Measurements from ENCODE around the gene SERTAD1.

Gene SERTAD1

GRCh38 chr19:40444825-40445312 is 19.1 kb upstream of the SERTAD1 start:
- no peaks in the 10 kb centered on the region for H3K27me3 ChIP-seq (ENCODE audit: control insufficient read depth, low read length)
- H3K79me2 ChIP-seq (ENCODE audit: control insufficient read depth, low read length), result peaks cover 35% of the 10 kb centered on the region
- peak; percentile 61 for TF ChIP-seq CTCF (IDR thresholded peaks at IDR 0.05; ENCODE audit: low read depth, low read length, poor library complexity, severe bottlenecking)
- TF ChIP-seq EZH2phosphoT487 (IDR thresholded peaks at IDR 0.05; ENCODE audit: borderline replicate concordance, low read length), result no peak
- H3K9me2 ChIP-seq (replicated peaks; ENCODE audit: control insufficient read depth, low read length), result no peaks in the 10 kb centered on the region
- H3K4me1 ChIP-seq (ENCODE audit: control insufficient read depth, low read length), result peaks cover 18% of the 10 kb centered on the region
- peaks cover 31% of the 10 kb centered on the region for H3K36me3 ChIP-seq (ENCODE audit: control insufficient read depth, low read length)
- no peaks in the 10 kb centered on the region for H3K9me3 ChIP-seq (ENCODE audit: control insufficient read depth, insufficient read depth, low read length)
- peaks cover 5% of the 10 kb centered on the region for H3F3A ChIP-seq (ENCODE audit: control insufficient read depth, insufficient read depth)
- H3K27ac ChIP-seq (ENCODE audit: low read depth, low read length), result no peak overlapping the region
- H4K20me1 ChIP-seq (ENCODE audit: control insufficient read depth, insufficient read depth, low read depth, low read length), result no peaks in the 10 kb centered on the region
- H3K4me2 ChIP-seq (ENCODE audit: low read length), result peak overlapping the region; percentile 91
- peak overlapping the region; percentile 97 for H3K4me3 ChIP-seq (ENCODE audit: low read length)

- Histone ChIP-seq H3F3A (ENCODE audit: control insufficient read depth, insufficient read depth) (peaks cover 5% of the 10 kb centered on the region), H3K4me1 (ENCODE audit: control insufficient read depth, low read length) (peaks cover 18% of the 10 kb centered on the region), H3K9me2 (replicated peaks; ENCODE audit: control insufficient read depth, low read length) (no peaks in the 10 kb centered on the region), H3K9me3 (ENCODE audit: control insufficient read depth, insufficient read depth, low read length) (no peaks in the 10 kb centered on the region), H3K27ac (ENCODE audit: low read depth, low read length) (peak within 1 kb of the TSS; percentile 89), H3K79me2 (ENCODE audit: control insufficient read depth, low read length) (peaks cover 35% of the 10 kb centered on the region), H3K27me3 (ENCODE audit: control insufficient read depth, low read length) (no peaks in the 10 kb centered on the region), H3K4me2 (ENCODE audit: low read length) (peak within 1 kb of the TSS; percentile 91), H3K36me3 (ENCODE audit: control insufficient read depth, low read length) (peaks cover 32% of the 10 kb centered on the region), H4K20me1 (ENCODE audit: control insufficient read depth, insufficient read depth, low read depth, low read length) (no peaks in the 10 kb centered on the region), H3K4me3 (ENCODE audit: low read length) (peak within 1 kb of the TSS; percentile 97)
- TF ChIP-seq CTCF (IDR thresholded peaks at IDR 0.05; ENCODE audit: low read depth, low read length, poor library complexity, severe bottlenecking) (no peak), EZH2phosphoT487 (IDR thresholded peaks at IDR 0.05; ENCODE audit: borderline replicate concordance, low read length) (no peak)
These were observed 18.4 kb upstream of the SERTAD1 start, which contains the start of gene SERTAD3 for GRCh38 chr19:40444000-40444824. Gene SERTAD3 (minus strand): TSS chr19:40444335. CDS start chr19:40442080, 2,255 bp downstream.

- H3K4me1 ChIP-seq (ENCODE audit: control insufficient read depth, low read length), result peaks cover 18% of the 10 kb centered on the region
- H4K20me1 ChIP-seq (ENCODE audit: control insufficient read depth, insufficient read depth, low read depth, low read length), result no peaks in the 10 kb centered on the region
- peaks cover 35% of the 10 kb centered on the region for H3K79me2 ChIP-seq (ENCODE audit: control insufficient read depth, low read length)
- H3F3A ChIP-seq (ENCODE audit: control insufficient read depth, insufficient read depth), result peaks cover 5% of the 10 kb centered on the region
- no peaks in the 10 kb centered on the region for H3K27me3 ChIP-seq (ENCODE audit: control insufficient read depth, low read length)
- peak overlapping the region; percentile 97 for H3K4me2 ChIP-seq (ENCODE audit: low read length)
- H3K9me3 ChIP-seq (ENCODE audit: control insufficient read depth, insufficient read depth, low read length), result no peaks in the 10 kb centered on the region
- H3K4me3 ChIP-seq (ENCODE audit: low read length), result peak overlapping the region; percentile 97
- H3K27ac ChIP-seq (ENCODE audit: low read depth, low read length), result peak overlapping the region; percentile 89
- H3K9me2 ChIP-seq (replicated peaks; ENCODE audit: control insufficient read depth, low read length), result no peaks in the 10 kb centered on the region
- no peak for TF ChIP-seq EZH2phosphoT487 (IDR thresholded peaks at IDR 0.05; ENCODE audit: borderline replicate concordance, low read length)
- TF ChIP-seq CTCF (IDR thresholded peaks at IDR 0.05; ENCODE audit: low read depth, low read length, poor library complexity, severe bottlenecking), result no peak
- peaks cover 32% of the 10 kb centered on the region for H3K36me3 ChIP-seq (ENCODE audit: control insufficient read depth, low read length)
These were observed 17.6 kb upstream of the SERTAD1 start for GRCh38 chr19:40443131-40443999.

All from DOHH2 (cell line).